ENCODE measurements around the gene MORN1. TPM values are rescaled to one million over a fixed set of nuclear protein-coding genes. Genes with fewer than 3 reads are reported as not detected.

Gene MORN1
- total and polyA plus RNA-seq, 2 donors (not counting 3 experiments of a cell fraction or from before 2014, with no cell fraction given), result 4.3 to 6.4 TPM

DNA sequence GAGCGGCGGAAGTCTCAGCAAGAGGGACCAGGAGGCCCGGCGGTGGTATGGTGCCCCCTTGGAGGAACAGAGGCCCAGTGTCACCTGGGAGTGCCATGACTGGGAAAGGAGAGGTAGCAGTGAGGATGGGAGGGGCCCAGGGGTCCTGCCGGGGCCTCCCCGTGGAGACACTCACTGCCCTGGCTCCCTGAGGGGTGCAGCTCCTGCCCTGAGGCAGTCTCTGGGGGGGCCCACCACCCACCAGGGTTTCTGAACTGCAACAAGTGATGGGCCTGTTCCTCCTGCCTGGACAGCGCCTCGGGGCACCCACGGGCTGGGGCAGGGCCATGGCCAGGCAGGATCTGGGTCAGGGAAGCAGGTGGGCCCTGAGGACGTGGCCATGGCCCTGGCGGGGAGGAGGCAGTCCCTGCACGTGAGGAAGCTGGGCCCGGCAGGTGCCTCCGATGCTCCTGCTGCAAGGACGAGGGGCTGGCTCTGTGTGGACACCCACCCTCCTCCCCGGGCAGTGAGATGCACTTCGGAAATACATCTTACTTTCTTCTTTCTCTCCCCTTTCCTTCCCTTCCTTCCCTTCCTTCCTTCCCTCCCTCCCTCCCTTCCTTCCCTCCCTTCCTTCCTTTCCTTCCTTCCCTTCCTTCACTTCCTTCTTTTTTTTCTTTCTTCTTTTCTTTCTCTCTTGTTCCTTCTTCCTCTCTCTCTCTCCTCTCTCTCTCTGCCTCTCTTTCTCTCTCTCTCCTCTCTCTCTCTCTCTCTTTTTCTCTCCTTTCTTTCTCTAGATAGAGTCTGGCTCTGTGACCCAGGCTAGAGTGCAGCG lies 66.6 kb downstream of the MORN1 start:
- CTCF ChIA-PET, result no interaction called here
- Histone ChIP-seq H3K4me1 (ENCODE audit: control insufficient read depth, extremely low read depth, insufficient read depth, low read length) (peaks cover 5% of the 10 kb centered on the region), H3K4me2 (ENCODE audit: insufficient read depth, low read length) (no peak overlapping the region), H3K79me2 (ENCODE audit: control insufficient read depth, insufficient read depth, low read length) (no peaks in the 10 kb centered on the region), H3K4me3 (replicated peaks in 1 of 3; ENCODE audit: insufficient read depth in 1 of 3, low read depth in 1 of 3, low read length in 3 of 3) (no peak overlapping the region), H3K27me3 (ENCODE audit: control insufficient read depth in 2 of 2, insufficient read depth in 2 of 2, low read length in 2 of 2) (no peaks in the 10 kb centered on the region), H3K27ac (ENCODE audit: insufficient read depth, low read depth, low read length) (no peak overlapping the region), H2AFZ (ENCODE audit: low read depth, low read length) (no peak overlapping the region), H3K9me1 (replicated peaks; ENCODE audit: control insufficient read depth, extremely low read depth, insufficient read depth, low read length) (no peaks in the 10 kb centered on the region), H3K9ac (replicated peaks; ENCODE audit: extremely low read depth, insufficient read depth, low read length) (no peak overlapping the region), H3K36me3 (ENCODE audit: control insufficient read depth in 2 of 2, extremely low read depth in 1 of 2, insufficient read depth in 2 of 2, low read length in 2 of 2) (no peaks in the 10 kb centered on the region), H3K9me3 (replicated peaks; ENCODE audit: control insufficient read depth, insufficient read depth, low read length) (no peaks in the 10 kb centered on the region), H4K20me1 (replicated peaks; ENCODE audit: control insufficient read depth, extremely low read depth, insufficient read depth, low read length) (no peaks in the 10 kb centered on the region)
- TF ChIP-seq GATA2 (IDR thresholded peaks at IDR 0.05; ENCODE audit: insufficient read depth, insufficient read length, low read depth, low read length) (no peak), POLR2AphosphoS5 (IDR thresholded peaks at IDR 0.05; ENCODE audit: insufficient read depth, low read depth, low read length) (no peak), MYC (IDR thresholded peaks at IDR 0.05; ENCODE audit: low read depth, low read length) (no peak), FOS (IDR thresholded peaks at IDR 0.05; ENCODE audit: borderline replicate concordance, insufficient read depth, low read length) (no peak), POLR2A (IDR thresholded peaks at IDR 0.05; ENCODE audit: low read depth, low read length) (no peak), EZH2 (IDR thresholded peaks at IDR 0.05; ENCODE audit: borderline replicate concordance, low read depth, low read length, severe bottlenecking) (no peak), JUN (IDR thresholded peaks at IDR 0.05; ENCODE audit: borderline replicate concordance, insufficient read depth, insufficient read length, low read depth) (no peak)
- TF ChIP-seq, protein P1, sequence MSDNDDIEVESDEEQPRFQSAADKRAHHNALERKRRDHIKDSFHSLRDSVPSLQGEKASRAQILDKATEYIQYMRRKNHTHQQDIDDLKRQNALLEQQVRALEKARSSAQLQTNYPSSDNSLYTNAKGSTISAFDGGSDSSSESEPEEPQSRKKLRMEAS (IDR thresholded peaks at IDR 0.05; ENCODE audit: insufficient read depth, insufficient read length), result no peak
- TF ChIP-seq, protein P2, sequence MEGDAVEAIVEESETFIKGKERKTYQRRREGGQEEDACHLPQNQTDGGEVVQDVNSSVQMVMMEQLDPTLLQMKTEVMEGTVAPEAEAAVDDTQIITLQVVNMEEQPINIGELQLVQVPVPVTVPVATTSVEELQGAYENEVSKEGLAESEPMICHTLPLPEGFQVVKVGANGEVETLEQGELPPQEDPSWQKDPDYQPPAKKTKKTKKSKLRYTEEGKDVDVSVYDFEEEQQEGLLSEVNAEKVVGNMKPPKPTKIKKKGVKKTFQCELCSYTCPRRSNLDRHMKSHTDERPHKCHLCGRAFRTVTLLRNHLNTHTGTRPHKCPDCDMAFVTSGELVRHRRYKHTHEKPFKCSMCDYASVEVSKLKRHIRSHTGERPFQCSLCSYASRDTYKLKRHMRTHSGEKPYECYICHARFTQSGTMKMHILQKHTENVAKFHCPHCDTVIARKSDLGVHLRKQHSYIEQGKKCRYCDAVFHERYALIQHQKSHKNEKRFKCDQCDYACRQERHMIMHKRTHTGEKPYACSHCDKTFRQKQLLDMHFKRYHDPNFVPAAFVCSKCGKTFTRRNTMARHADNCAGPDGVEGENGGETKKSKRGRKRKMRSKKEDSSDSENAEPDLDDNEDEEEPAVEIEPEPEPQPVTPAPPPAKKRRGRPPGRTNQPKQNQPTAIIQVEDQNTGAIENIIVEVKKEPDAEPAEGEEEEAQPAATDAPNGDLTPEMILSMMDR (IDR thresholded peaks at IDR 0.05; ENCODE audit: extremely low read depth in 1 of 2, insufficient read depth in 1 of 2, low read depth in 1 of 2, low read length in 2 of 2), result no peak
- FAIRE-seq, result no peak
- POLR2A ChIA-PET, result no interaction called here
- intact Hi-C loops (cut with micrococcal nuclease) (no loop called here), dilution Hi-C loops (cut with MboI; ENCODE audit: extremely low pct_ligation_motif_present, low sequenced_read_pairs) (no loop called here)
- no peak for DNase-seq (ENCODE audit: low read depth, low spot score)
- no TSS peak for BruUV-seq (replicated peaks)
